Lower lobe of right lung (tissue), 2 donors: ENCODE results near the gene MRPS23. TPM values are rescaled to one million over a fixed set of nuclear protein-coding genes. Genes with fewer than 3 reads are reported as not detected.

Experiments used
- ATAC-seq, 2 donors: fragments of 200-7000 bp; cut with Tn5 transposase; one replicate each; pipeline ENCODE4 v1.9.1; 2020 to 2022; ENCODE audit warnings: mild to moderate bottlenecking in 2 of 2, moderate library complexity in 2 of 2
- DNase-seq: peaks from one replicate; pipeline ENCODE4 v3.0.0-alpha.2; 2020
- H3K27ac ChIP-seq: fragments of 200-600 bp; one replicate; pipeline ENCODE4 v1.8.0; 2022
- H3K27me3 ChIP-seq: fragments of 200-600 bp; one replicate; pipeline ENCODE4 v1.8.0; 2022; ENCODE audit warnings: low read depth
- H3K36me3 ChIP-seq: fragments of 200-600 bp; one replicate; pipeline ENCODE4 v1.8.0; 2022; ENCODE audit warnings: mild to moderate bottlenecking
- H3K4me1 ChIP-seq: fragments of 200-600 bp; one replicate; pipeline ENCODE4 v1.8.0; 2022
- H3K4me3 ChIP-seq: fragments of 200-600 bp; one replicate; pipeline ENCODE4 v1.8.0; 2022; ENCODE audit warnings: mild to moderate bottlenecking
- H3K9me3 ChIP-seq: fragments of 200-600 bp; one replicate; pipeline ENCODE4 v1.8.0; 2022
- CTCF ChIP-seq: fragments of 200-600 bp; IDR thresholded peaks from one replicate; pipeline ENCODE4 v1.8.0; 2022; ENCODE audit warnings: antibody characterized with exemption, mild to moderate bottlenecking
- intact Hi-C: fragments of 100-400 bp; cut with DNase I; formaldehyde crosslinking; loops from one replicate; pipeline ENCODE4 v1.11.0; 2022
- total RNA-seq: library from RNA; stranded (reverse); fragmentation: NEBNext Ultra II Directional; extraction: Animal tissue kit (Norgen Biotek cat#: 25700); gene quantifications from one replicate; pipeline ENCODE4 v1.2.1, GENCODE V29; 2021
- donor health status: DM: no; HTN: yes; CAD: no; lungs with severe emphysema.

The MRPS23 gene
- total RNA-seq, 1 donor from 2014 or later: 35.4 TPM

GRCh38 chr17:57869617-57870282, 19.9 kb upstream of the MRPS23 start:
- DNase-seq (no peak), ATAC-seq (no peak)
- H3K4me3 ChIP-seq: no peak overlapping the region
- H3K27ac ChIP-seq: no peak overlapping the region
- no peaks in the 10 kb centered on the region for H3K27me3 ChIP-seq
- H3K36me3 ChIP-seq: peaks cover 64% of the 10 kb centered on the region
- TF ChIP-seq CTCF: no peak
- H3K9me3 ChIP-seq: no peaks in the 10 kb centered on the region
- peaks cover 38% of the 10 kb centered on the region for H3K4me1 ChIP-seq
- intact Hi-C loops: no loop called here

DNA sequence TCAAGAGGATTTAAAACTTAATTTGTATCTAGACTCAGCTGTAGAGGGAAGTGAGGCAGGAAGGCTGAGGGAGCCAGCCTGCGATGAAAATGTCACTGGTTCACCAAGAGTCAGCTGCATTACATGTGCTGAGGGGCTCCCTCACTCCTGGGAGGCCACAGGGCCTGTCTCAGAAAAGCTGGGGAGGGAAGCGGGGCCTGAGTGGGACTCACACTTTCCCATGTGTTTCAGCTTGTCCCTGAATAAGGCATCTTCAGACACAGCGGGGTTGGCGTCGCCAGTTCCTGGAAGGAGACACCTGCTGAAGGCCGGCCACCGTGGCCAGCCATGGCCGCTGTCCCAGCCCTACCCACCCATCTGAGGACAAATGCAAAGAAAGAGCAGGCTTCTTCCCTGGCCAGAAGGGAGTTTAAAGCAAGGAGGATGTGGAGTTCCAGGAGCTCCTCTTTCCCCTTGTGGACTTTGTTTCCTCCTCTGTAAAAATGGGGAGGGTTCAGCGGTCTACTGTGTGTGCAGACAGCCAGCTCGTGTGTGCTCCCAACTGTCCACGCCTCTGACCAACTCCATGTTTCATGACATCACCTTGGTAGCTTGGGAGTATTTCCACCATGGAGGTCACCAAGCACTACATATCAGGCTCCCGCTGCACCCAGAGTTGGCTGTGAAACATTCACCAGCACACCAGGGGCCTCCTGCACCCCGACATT, 19.2 kb upstream of the MRPS23 start:
- H3K27ac ChIP-seq: peak overlapping the region; percentile 58
- ATAC-seq: no peak
- H3K4me1 ChIP-seq: peaks cover 31% of the 10 kb centered on the region
- no peak for DNase-seq
- H3K9me3 ChIP-seq: no peaks in the 10 kb centered on the region
- H3K4me3 ChIP-seq: no peak overlapping the region
- peaks cover 64% of the 10 kb centered on the region for H3K36me3 ChIP-seq
- intact Hi-C loops: no loop called here
- TF ChIP-seq CTCF: no peak
- no peaks in the 10 kb centered on the region for H3K27me3 ChIP-seq

DNA sequence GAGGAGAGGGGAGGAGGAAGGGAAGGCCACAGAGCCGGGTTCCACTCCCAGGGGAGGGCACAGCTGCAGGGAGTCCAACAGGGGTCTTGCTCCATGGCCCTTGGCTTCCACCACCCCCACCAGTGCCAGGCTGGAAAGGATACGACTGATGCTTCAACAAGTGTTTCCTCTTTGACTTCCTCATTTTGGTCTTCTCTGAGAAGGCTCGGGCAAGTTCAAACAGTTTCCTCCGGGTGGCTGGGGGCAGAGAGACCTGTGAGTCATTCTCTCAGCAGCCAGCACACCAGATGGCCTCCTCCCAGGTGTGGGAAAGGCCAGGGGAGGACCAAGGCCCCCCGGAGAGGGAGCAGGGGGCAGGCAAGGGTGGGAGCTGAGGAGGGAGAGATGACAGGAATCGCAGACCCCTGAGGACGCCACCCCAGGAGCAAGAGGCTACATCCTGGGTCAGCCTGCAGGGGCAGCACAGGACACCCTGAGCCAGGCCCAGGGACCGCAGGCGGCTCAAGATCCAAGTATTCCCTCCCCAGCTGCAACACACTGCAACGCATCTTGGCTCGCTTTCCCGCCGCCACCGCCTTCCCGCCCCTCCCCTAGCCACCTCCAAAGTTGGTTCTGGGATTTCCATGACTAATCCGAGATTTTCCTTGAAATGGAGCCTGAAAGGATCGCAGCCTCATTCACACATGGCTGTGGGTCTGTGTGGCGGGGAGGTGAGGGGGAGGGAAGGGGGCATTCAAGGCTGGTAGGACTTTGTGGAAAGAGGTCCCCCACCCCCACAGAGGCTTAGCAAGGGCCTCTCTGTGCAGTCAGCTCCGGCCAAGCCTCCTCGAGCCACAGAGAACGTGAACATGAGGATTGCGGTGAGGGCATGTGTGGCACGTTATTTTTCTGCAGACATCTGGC, 18.4 kb upstream of the MRPS23 start:
- peak; percentile 30 for TF ChIP-seq CTCF
- Histone ChIP-seq H3K27ac (peak overlapping the region; percentile 58), H3K4me3 (no peak overlapping the region)

GRCh38 chr17:57867126-57867525, 17.3 kb upstream of the MRPS23 start:
- no peaks in the 10 kb centered on the region for H3K9me3 ChIP-seq
- DNase-seq (no peak), ATAC-seq (no peak)
- TF ChIP-seq CTCF: no peak
- intact Hi-C loops: no loop called here
- H3K36me3 ChIP-seq: peaks cover 49% of the 10 kb centered on the region
- H3K4me1 ChIP-seq: peaks cover 22% of the 10 kb centered on the region
- no peaks in the 10 kb centered on the region for H3K27me3 ChIP-seq
- H3K27ac ChIP-seq: peak overlapping the region; percentile 58
- no peak overlapping the region for H3K4me3 ChIP-seq

More for the DNA sequence above, 18.4 kb upstream of the MRPS23 start:
- Histone ChIP-seq H3K27me3 (no peaks in the 10 kb centered on the region), H3K4me1 (peaks cover 23% of the 10 kb centered on the region), H3K36me3 (peaks cover 60% of the 10 kb centered on the region), H3K9me3 (no peaks in the 10 kb centered on the region)
- intact Hi-C loops: no loop called here
- DNase-seq: peak; percentile 68
- ATAC-seq: peak; percentile 59 to 66

DNA sequence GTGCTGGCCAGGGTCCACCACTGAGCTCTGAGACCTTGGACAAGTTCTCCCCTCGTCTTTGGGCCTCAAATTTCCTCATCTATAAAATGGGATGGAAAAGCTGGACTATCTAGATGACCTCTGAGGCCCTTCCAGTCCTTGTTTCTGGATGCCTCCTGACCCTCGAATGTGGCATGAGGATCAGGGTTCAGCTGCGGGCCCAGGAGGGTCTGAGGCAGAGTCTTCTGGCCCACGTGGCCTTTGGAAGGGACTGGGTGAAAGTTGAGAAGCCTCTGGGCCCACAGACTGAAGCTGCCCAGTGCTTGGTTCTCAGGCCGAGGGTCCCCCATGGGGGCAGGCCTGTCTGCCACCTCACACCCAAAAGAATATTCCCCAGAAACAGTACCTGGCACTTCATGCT, 16.9 kb upstream of the MRPS23 start:
- intact Hi-C loops: no loop called here
- TF ChIP-seq CTCF: no peak
- Histone ChIP-seq H3K4me1 (peaks cover 24% of the 10 kb centered on the region), H3K9me3 (no peaks in the 10 kb centered on the region), H3K27me3 (no peaks in the 10 kb centered on the region), H3K27ac (no peak overlapping the region), H3K36me3 (peaks cover 45% of the 10 kb centered on the region), H3K4me3 (no peak overlapping the region)
- DNase-seq: no peak
- no peak for ATAC-seq
